HEK293 (cell line): ENCODE results near the gene CASZ1.

ENCODE experiments used
- GLI2 ChIP-seq: fragments of 450-650 bp; formaldehyde crosslinking; IDR thresholded peaks from 2 replicates; pipeline ENCODE4; 2017; ENCODE audit warnings: missing biosample characterization, missing genetic modification characterization, low read depth, borderline replicate concordance
- YY1 ChIP-seq: fragments of 450-650 bp; formaldehyde crosslinking; IDR thresholded peaks from 2 replicates; pipeline ENCODE4 v1.5.1; 2018; ENCODE audit warnings: missing biosample characterization, missing genetic modification characterization
- ZNF274 ChIP-seq, 2 experiments: fragments of 200-500 bp in 1 of 2; fragments of 450-650 bp in 1 of 2; sonication (Bioruptor generic) in 1 of 2; formaldehyde crosslinking in 1 of 2; IDR thresholded peaks; 2 replicates each; pipeline versions ENCODE4 v1.5.1 to v1.6.1; 2014 to 2016; ENCODE audit warnings: borderline replicate concordance in 1 of 2, inconsistent platforms in 1 of 2, low read length in 1 of 2, missing biosample characterization in 1 of 2, missing genetic modification characterization in 1 of 2
- ZNF423 ChIP-seq: fragments of 450-650 bp; formaldehyde crosslinking; IDR thresholded peaks from 2 replicates; pipeline ENCODE4 v1.5.1; 2016; ENCODE audit warnings: missing biosample characterization, missing genetic modification characterization
- ZNF76 ChIP-seq: fragments of 450-650 bp; formaldehyde crosslinking; IDR thresholded peaks from 2 replicates; pipeline ENCODE4; 2016; ENCODE audit warnings: low read depth, missing biosample characterization, missing genetic modification characterization, borderline replicate concordance
- TF ChIP-seq, protein P1 (sequence below): fragments of 450-650 bp; formaldehyde crosslinking; IDR thresholded peaks from 2 replicates; pipeline ENCODE4 v1.5.1; 2016; ENCODE audit warnings: missing biosample characterization, missing genetic modification characterization

DNA sequence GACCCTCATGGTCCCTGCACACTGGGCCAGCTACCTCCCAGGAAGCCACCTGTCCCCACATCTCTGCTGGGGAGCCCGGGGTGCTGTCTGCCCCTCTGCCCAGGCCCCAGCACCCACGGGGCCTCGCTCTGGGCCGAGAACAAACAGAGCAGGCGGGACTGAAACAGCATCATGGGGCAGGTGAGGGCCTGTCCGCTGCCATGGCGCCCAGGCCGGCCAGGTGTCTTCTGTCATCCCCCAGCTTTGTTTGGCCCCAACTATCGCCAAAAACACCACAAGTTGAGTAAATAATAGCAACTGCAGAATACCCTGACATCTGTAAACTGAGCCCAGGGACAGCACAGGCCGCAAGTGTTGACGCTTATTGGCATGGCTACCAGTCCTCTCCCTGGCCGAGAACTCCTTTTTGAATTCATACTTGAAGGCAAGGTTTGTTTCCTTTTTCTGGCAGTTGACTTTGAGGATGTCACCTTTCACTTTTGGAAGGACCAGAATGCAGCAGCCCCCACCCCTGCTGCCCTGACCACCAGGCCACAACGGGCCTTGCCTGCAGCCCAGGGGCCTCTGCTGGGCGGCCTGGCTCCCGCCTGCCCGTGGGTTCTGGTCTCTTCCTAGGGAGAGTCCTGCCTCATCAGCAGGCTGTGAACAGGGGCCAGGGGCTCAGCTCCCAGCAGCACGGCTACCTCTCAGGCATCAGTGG, 152.7 kb downstream of the CASZ1 start:
- TF ChIP-seq, protein P1, sequence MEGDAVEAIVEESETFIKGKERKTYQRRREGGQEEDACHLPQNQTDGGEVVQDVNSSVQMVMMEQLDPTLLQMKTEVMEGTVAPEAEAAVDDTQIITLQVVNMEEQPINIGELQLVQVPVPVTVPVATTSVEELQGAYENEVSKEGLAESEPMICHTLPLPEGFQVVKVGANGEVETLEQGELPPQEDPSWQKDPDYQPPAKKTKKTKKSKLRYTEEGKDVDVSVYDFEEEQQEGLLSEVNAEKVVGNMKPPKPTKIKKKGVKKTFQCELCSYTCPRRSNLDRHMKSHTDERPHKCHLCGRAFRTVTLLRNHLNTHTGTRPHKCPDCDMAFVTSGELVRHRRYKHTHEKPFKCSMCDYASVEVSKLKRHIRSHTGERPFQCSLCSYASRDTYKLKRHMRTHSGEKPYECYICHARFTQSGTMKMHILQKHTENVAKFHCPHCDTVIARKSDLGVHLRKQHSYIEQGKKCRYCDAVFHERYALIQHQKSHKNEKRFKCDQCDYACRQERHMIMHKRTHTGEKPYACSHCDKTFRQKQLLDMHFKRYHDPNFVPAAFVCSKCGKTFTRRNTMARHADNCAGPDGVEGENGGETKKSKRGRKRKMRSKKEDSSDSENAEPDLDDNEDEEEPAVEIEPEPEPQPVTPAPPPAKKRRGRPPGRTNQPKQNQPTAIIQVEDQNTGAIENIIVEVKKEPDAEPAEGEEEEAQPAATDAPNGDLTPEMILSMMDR: no peak
- TF ChIP-seq ZNF423 (tag by site-specific recombination) (no peak), ZNF274 (IDR thresholded peaks at IDR 0.05; ENCODE audit: low read length) (no peak), ZNF274 (tag by site-specific recombination; IDR thresholded peaks at IDR 0.05; ENCODE audit: borderline replicate concordance) (no peak), ZNF76 (tag by site-specific recombination) (no peak), GLI2 (tag by site-specific recombination) (no peak), YY1 (tag by site-specific recombination) (no peak)
